GM19467 (cell line): ENCODE results near the gene SALL4.
"Not testable (repeated sequence)": the region's sequence is repeated elsewhere in the genome, so short reads cannot be mapped to it uniquely, and the experiment has no call there.

Source experiments
- ATAC-seq: cut with Tn5 transposase; IDR thresholded peaks from one replicate; pipeline ENCODE4 v1.9.1; 2021; ENCODE audit warnings: mild to moderate bottlenecking, moderate library complexity; ENCODE audit not compliant: unreplicated experiment

SALL4 gene

DNA sequence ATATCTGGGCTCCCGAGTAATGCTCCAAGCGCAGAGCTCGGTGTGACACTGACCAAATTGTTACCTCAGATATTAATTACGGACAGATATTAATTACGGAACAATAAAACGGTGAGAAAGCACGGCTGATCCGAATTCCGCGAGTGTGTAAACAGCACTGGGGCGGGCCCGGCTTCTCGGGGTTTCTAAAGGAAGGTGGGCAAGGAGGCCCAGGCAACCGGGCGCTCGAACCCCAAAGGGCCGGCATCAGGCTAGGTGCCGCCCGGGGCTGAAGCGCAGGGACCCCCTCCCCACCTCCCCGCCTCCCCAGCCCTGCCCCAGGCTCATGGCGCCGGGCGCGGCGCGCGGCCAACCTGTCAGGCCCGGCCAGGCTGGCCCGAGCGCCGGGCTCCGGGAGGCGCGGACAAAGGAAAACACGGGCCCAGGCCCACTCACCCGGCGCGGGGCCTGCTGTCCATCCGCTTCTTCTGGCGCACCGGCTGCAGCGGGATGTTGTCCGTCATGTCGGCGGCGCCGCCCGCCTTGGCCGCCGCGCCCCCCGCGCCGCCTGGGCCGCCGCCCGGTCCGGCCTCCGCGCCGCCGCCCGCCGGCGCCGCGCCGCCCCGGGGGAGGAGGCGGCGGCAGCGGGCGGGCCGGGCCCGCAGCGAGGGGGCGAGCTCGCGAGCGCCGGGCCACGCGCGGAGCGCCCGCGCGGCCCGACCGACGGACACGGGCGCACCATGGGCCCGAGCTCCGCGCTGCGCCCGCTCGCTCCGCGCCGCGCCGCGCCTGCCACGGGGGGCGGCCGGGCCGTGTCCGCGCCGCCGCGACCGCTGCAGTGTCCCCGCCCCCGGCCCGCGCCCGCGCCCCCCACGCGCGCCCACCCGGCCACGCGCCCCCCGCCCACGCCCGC lies 34.2 kb downstream of the SALL4 start, which contains the start of gene ATP9A:
TSS of gene ATP9A (minus strand) at position 524 of the 892 bp plus-strand sequence. CDS start at position 503, 21 bp downstream.
- ATAC-seq, result no peak

DNA sequence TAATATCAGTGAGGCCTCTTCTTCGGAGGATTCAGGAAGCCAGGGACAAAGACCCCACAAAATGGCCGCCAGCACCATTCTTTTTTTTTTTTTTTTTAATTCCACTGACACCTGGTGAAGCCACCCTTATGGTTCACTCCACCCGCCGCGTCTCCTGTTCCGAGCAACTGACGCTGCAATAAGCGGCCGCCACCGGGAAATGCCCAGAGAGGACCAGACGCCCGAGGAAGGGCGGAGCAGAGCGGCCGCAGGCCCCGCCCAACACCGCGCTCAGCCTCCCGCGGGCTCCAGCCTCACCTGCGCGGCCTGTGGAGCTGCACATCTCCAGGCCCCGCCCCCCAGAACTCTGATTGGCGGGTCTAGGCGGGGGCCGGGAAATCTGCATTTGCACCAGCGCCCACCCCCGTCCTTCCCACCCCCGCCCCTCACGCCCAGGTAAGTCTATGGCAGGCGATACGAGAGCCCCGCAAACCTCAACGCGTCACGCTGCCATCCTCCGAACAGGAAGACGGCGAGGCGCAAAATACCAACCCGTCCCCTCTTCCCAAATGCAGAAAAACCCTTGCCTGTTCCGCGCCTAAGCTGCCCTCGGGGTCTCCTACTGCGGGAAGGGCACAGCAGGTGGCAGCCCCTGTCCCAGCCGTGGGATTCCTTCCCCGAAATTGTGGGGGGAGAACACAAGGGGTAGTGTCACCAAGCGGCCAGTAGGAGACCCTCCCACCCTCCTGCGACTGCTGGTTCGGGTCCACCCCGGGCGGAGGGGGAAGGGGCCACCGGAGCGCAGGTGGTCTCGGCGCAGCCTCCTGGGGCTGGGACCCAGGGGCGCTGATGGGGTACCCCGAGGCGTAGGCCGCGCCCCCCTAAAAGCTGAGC lies 35.1 kb downstream of the SALL4 start:
- ATAC-seq, result no peak

GRCh38 chr20:51765381-51765780 lies 36.9 kb downstream of the SALL4 start:
- ATAC-seq, result not testable (repeated sequence)

- no peak for ATAC-seq
These were observed 38.2 kb downstream of the SALL4 start for GRCh38 chr20:51763965-51764602.

DNA sequence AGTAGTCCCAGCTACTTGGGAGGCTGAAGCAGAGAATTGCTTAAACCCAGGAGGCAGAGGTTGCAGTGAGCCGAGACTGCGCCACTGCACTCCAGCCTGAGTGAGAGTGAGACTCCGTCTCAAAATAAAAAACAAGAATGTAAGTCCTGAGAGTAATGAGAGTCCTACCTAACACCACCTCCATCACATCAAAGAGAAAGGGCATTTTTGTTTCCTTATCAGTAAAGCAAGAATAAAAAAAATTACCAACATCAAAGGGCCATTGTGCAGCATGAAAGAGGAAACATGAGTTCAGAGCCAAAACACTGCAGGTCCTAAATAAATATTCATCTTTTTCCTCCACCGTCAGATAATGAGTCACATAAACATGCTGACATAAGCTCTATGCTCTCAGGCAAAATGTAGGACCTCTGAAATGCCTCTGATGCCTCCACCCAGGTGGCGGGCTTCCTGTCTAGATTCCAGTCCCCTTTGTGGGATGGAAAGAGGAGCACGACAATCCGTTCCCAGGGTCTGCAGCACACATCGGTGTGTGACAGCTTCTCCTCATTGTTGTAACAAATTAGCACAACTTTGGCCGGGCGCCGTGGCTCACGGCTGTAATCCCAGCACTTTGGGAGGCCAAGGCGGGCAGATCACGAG lies 41.3 kb downstream of the SALL4 start:
- no peak for ATAC-seq

- no peak for ATAC-seq
These were observed 42.4 kb downstream of the SALL4 start for GRCh38 chr20:51759769-51760510.

DNA sequence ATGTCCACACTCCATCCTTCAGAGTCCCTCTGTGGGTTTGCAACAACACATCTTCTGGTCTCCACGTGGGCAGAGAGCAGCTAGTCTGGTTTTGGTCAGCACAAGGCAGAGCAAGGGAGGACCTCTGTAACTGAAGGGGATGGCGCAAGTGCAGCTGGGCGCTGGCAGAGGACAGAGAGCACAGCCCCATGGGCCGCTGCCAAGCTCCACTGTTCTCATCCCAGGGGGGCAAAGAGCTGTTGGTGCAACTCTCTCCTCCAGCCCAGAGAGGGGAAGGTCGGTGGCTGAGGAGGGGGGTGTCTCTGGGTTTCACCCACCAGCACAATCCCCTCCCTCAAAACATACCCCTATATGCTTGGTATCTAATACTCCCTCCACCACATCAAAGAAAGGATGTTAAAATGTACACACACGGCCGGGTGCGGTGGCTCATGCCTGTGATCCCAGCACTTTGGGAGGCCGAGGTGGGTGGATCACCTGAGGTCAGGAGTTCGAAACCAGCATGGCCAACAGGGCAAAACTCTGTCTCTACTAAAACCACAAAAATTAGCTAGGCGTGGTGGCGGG lies 43.3 kb downstream of the SALL4 start:
- no peak for ATAC-seq

- no peak for ATAC-seq
These were observed 45.1 kb downstream of the SALL4 start for GRCh38 chr20:51757226-51757625.

DNA sequence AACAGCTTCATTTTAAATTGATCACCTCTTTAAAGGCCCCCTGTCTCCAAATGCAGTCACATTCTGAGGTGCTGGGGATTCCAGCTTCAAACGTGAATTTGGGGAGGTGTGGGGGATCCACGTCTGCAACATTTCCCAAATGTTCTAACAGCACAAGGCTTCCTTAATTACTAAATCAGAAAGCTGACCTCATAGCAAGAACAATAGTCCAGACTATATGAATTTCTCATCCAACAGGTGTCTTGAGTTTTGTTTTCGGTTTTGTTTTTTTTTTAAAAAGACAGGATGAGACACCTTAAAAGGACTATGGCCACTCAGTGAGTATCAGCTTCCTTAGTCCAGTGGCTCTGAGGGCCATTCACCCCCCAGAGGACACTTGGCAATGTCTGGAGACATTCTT lies 45.7 kb downstream of the SALL4 start:
- ATAC-seq, result no peak

GRCh38 chr20:51753220-51753619 lies 49.1 kb downstream of the SALL4 start:
- not testable (repeated sequence) for ATAC-seq

DNA sequence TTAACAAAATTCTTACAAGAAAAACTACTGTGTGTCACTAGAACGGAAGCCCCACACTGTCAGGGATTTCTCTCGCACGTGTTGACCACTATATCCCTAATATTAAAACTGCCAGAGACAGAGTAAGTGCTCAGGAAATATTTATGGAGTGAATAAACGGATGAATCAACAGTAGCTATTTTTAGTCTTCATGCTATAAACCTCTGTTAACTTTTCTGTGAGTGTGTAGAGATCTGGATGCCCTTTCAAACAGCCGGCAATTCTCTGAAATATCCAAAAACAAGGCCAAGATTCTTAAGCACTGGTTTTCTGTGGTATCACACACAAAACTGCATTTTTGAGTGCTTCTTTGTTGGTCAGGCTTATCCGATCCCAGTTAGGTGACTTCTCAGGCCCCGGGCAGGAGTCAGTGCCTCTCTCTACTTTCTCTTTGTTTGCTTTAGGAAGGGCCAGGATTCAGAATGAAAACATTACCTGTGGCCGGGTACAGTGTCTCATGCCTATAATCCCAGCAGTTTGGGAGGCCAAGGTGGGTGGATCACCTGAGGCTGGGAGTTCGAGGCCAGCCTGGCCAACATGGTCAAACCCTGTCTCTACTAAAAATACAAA lies 49.9 kb downstream of the SALL4 start:
- ATAC-seq, result no peak

GRCh38 chr20:51750770-51751388 lies 51.4 kb downstream of the SALL4 start:
- ATAC-seq, result no peak

- ATAC-seq, result no peak
These were observed 52.1 kb downstream of the SALL4 start for GRCh38 chr20:51750037-51750769.

DNA sequence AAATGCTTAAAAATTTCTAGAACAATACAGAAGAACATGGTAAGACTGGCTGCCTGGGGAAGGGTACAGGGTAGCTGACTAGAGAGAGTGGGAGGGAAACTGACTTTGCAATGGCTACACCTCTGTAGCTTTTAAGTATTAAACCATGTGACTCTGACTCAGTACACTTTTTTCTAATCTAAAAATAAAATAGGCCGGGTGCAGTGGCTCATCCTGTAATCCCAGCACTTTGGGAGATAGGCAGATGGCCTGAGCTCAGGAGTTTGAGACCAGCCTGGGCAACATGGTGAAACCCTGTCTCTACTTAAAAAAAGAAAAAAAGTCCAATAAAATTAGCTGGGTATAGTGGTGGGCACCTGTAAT lies 52.7 kb downstream of the SALL4 start:
- no peak for ATAC-seq

- ATAC-seq, result no peak
These were observed 55.0 kb downstream of the SALL4 start for GRCh38 chr20:51747182-51747911.

DNA sequence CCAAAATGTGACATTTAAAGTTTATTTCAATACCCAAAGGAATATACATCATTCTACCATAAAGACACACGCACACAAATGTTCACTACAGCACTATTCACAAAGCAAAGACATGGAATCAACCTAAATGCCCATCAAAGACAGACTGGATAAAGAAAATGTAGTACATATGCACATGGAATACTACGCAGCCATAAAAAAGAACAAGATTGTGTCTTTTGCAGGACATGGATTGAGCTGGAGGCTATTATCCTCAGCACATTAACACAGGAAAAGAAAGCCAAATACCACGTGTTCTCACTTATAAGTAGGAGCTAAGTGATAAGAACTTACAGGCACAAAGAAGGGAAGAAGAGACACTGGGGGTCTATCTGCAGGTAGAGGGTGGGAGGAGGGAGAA lies 56.5 kb downstream of the SALL4 start:
- no peak for ATAC-seq

GRCh38 chr20:51740838-51741237 lies 61.5 kb downstream of the SALL4 start:
- ATAC-seq, result no peak

- ATAC-seq, result not testable (repeated sequence)
These were observed 62.0 kb downstream of the SALL4 start for GRCh38 chr20:51740308-51740707.
